ENCODE data around the gene PAQR6. TPM values are rescaled to one million over a fixed set of nuclear protein-coding genes. Genes with fewer than 3 reads are reported as not detected.

The PAQR6 gene
- total and polyA plus RNA-seq, 7 donors = 0.30 to 1.2 (median 0.73) TPM

GRCh38 chr1:156244126-156244525 is 3.7 kb downstream of the PAQR6 start:
- Histone ChIP-seq H3K27ac (no peak overlapping the region), H3K4me3 (no peak overlapping the region), H3K36me3 (ENCODE audit: insufficient read depth in 1 of 2, low read depth in 1 of 2) (peaks cover 0 to 32% of the 10 kb centered on the region in 2 donors), H3K4me1 (peaks cover 9% of the 10 kb centered on the region), H3K27me3 (ENCODE audit: insufficient read depth in 3 of 3, low read length in 2 of 3) (peaks cover 0 to 17% (median 10%) of the 10 kb centered on the region in 3 donors), H3K9me3 (no peaks in the 10 kb centered on the region)
- WGBS, 3 donors = 66 to 83% (median 80%) methylated on average over 2 of the region's 2 CpGs
- no peak for TF ChIP-seq CTCF (IDR thresholded peaks at IDR 0.05)
- ATAC-seq (no peak), DNase-seq (no peak)
- intact Hi-C loops (cut with DNase I) = no loop called here

GRCh38 chr1:156242738-156243137 is 5.1 kb downstream of the PAQR6 start:
- Histone ChIP-seq H3K4me3 (no peak overlapping the region), H3K36me3 (ENCODE audit: insufficient read depth in 1 of 2, low read depth in 1 of 2) (peaks cover 6 to 42% of the 10 kb centered on the region in 2 donors), H3K4me1 (peaks cover 9% of the 10 kb centered on the region), H3K27me3 (ENCODE audit: insufficient read depth in 3 of 3, low read length in 2 of 3) (peaks cover 0 to 17% (median 10%) of the 10 kb centered on the region in 3 donors), H3K27ac (no peak overlapping the region), H3K9me3 (no peaks in the 10 kb centered on the region)
- DNase-seq = no peak
- intact Hi-C loops (cut with DNase I) = no loop called here
- 64 to 74% (median 71%) methylated on average over 10 of the region's 10 CpGs for WGBS, 3 donors
- no peak for TF ChIP-seq CTCF (IDR thresholded peaks at IDR 0.05)
- no peak for ATAC-seq

- peaks cover 0 to 17% (median 10%) of the 10 kb centered on the region in 3 donors for H3K27me3 ChIP-seq (ENCODE audit: insufficient read depth in 3 of 3, low read length in 2 of 3)
- intact Hi-C loops (cut with DNase I) = no loop called here
- no peak within 1 kb of the TSS for H3K27ac ChIP-seq
- WGBS, 3 donors = 73 to 84% (median 83%) methylated on average over 13 to 14 of the region's 14 CpGs
- H3K36me3 ChIP-seq (ENCODE audit: insufficient read depth in 1 of 2, low read depth in 1 of 2) = peaks cover 6 to 50% of the 10 kb centered on the region in 2 donors
- H3K4me1 ChIP-seq = peaks cover 9% of the 10 kb centered on the region
- no peak for ATAC-seq
- DNase-seq = peak in 1 of 2 donors; percentile 35
- no peak for TF ChIP-seq CTCF (IDR thresholded peaks at IDR 0.05)
- no peak within 1 kb of the TSS for H3K4me3 ChIP-seq
- no peaks in the 10 kb centered on the region for H3K9me3 ChIP-seq
These were observed 5.9 kb downstream of the PAQR6 start, which contains the start of gene BGLAP for GRCh38 chr1:156241926-156242325. Gene BGLAP (plus strand): TSS chr1:156242184. CDS start chr1:156242232, 48 bp downstream.

GRCh38 chr1:156241311-156241811 is 6.5 kb downstream of the PAQR6 start:
- Histone ChIP-seq H3K9me3 (no peaks in the 10 kb centered on the region), H3K27me3 (ENCODE audit: insufficient read depth in 3 of 3, low read length in 2 of 3) (peaks cover 0 to 14% (median 10%) of the 10 kb centered on the region in 3 donors), H3K4me3 (no peak overlapping the region), H3K4me1 (peaks cover 9% of the 10 kb centered on the region), H3K36me3 (ENCODE audit: insufficient read depth in 1 of 2, low read depth in 1 of 2) (peaks cover 6 to 55% of the 10 kb centered on the region in 2 donors), H3K27ac (no peak overlapping the region)
- ATAC-seq (no peak), DNase-seq (peak in 1 of 2 donors; percentile 56)
- WGBS, 3 donors = 64 to 69% (median 64%) methylated on average over 14 to 15 of the region's 15 CpGs
- TF ChIP-seq CTCF (IDR thresholded peaks at IDR 0.05) = no peak
- intact Hi-C loops (cut with DNase I) = no loop called here

GRCh38 chr1:156238248-156238647 is 9.6 kb downstream of the PAQR6 start:
- no peak for DNase-seq
- no peak for TF ChIP-seq CTCF (IDR thresholded peaks at IDR 0.05)
- H3K9me3 ChIP-seq = no peaks in the 10 kb centered on the region
- no peak for ATAC-seq
- H3K4me3 ChIP-seq = no peak overlapping the region
- peaks cover 11 to 84% of the 10 kb centered on the region in 2 donors for H3K36me3 ChIP-seq (ENCODE audit: insufficient read depth in 1 of 2, low read depth in 1 of 2)
- intact Hi-C loops (cut with DNase I) = no loop called here
- H3K27ac ChIP-seq = no peak overlapping the region
- WGBS, 3 donors = 94 to 97% (median 97%) methylated on average over 5 of the region's 5 CpGs
- no peaks in the 10 kb centered on the region for H3K4me1 ChIP-seq
- no peaks in the 10 kb centered on the region for H3K27me3 ChIP-seq (ENCODE audit: insufficient read depth in 3 of 3, low read length in 2 of 3)

All from psoas muscle (tissue), 8 donors.